K562 (cell line): Measurements from ENCODE around the gene DAB2IP. TPM values are rescaled to one million over a fixed set of nuclear protein-coding genes. Genes with fewer than 3 reads are reported as not detected.

Experiments
- ATAC-seq: fragments of 200-7000 bp; cut with Tn5 transposase; 3 replicates; pipeline ENCODE4 v1.9.1; 2020; ENCODE audit warnings: moderate library complexity
- BruUV-seq: library from RNA; stranded (reverse); fragments of 400-500 nt; replicated peaks from 2 replicates; lab custom pipeline; 2021; lab: Mats Ljungman, UMichigan
- CTCF ChIA-PET: fragments of 300-600 bp; formaldehyde crosslinking; extraction: SDS; loops from one replicate; lab custom pipeline; 2021; ENCODE audit warnings: low intra/inter-chr PET ratio; lab: Yijun Ruan, JAX
- POLR2A ChIA-PET: fragments of 300-600, 350-650 bp; sonication (Branson Sonifier 250); formaldehyde crosslinking; extraction: SDS; loops from one replicate; lab custom pipeline; 2021; ENCODE audit warnings: antibody characterized with exemption, inconsistent platforms; lab: Yijun Ruan, JAX
- DNase-seq, 4 experiments: peaks; one replicate each; pipeline versions ENCODE4 v3.0.0 to v3.0.0-alpha.2; 2011 to 2018; ENCODE audit warnings: low spot score in 3 of 4, mixed read lengths in 3 of 4; ENCODE audit errors: extremely low read depth in 1 of 4
- FAIRE-seq: peaks from 2 replicates; lab custom pipeline; 2011; peaks lifted over from hg19 to GRCh38; lab: Jason Lieb, UNC
- H2AFZ ChIP-seq: 2 replicates; pipeline ENCODE4 v1.6.0; 2011; ENCODE audit warnings: low read depth, low read length, control low read depth, inconsistent platforms
- H3K27ac ChIP-seq: fragments of 200-600 bp; 3 replicates; pipeline ENCODE4 v1.8.0; 2011; ENCODE audit warnings: low read depth, mild to moderate bottlenecking, control low read depth, inconsistent platforms, low read length, moderate library complexity, mixed read lengths; ENCODE audit errors: extremely low read depth
- H3K27me3 ChIP-seq, 2 experiments: fragments of 300-600 bp in 1 of 2; 2 replicates in 1 of 2; 3 replicates in 1 of 2; pipeline versions ENCODE4 v1.6.0 to v1.8.0; 2011; ENCODE audit warnings: inconsistent platforms in 2 of 2, low read length in 2 of 2, mild to moderate bottlenecking in 1 of 2, mixed read lengths in 1 of 2, moderate library complexity in 1 of 2; ENCODE audit not compliant: control insufficient read depth in 2 of 2, insufficient read depth in 2 of 2
- H3K36me3 ChIP-seq: fragments of 300-600 bp; 3 replicates; pipeline ENCODE4 v1.8.0; 2011; ENCODE audit warnings: mild to moderate bottlenecking, low read length, inconsistent platforms; ENCODE audit not compliant: control insufficient read depth, insufficient read depth
- H3K4me1 ChIP-seq, 2 experiments: fragments of 200-600 bp in 1 of 2; replicated peaks in 1 of 2; 2 replicates in 1 of 2; 3 replicates in 1 of 2; pipeline versions ENCODE4 v1.5.1 to v1.8.0; 2011; ENCODE audit warnings: inconsistent platforms in 2 of 2, low read length in 2 of 2, mild to moderate bottlenecking in 1 of 2, mixed read lengths in 1 of 2, moderate library complexity in 1 of 2; ENCODE audit not compliant: control insufficient read depth in 2 of 2, insufficient read depth in 2 of 2
- H3K4me2 ChIP-seq: 2 replicates; pipeline ENCODE4 v1.6.1; 2011; ENCODE audit warnings: low read length, control low read depth, inconsistent platforms, mixed read lengths; ENCODE audit not compliant: insufficient read depth
- H3K4me3 ChIP-seq: fragments of 200-600 bp; sonication (generic), shearing (Covaris generic); 2 replicates; pipeline ENCODE4 v1.5.1; 2016; ENCODE audit warnings: control low read depth, inconsistent platforms
- H3K79me2 ChIP-seq: fragments of 200-600 bp; 3 replicates; pipeline ENCODE4 v1.8.0; 2011; ENCODE audit warnings: low read length, inconsistent platforms; ENCODE audit not compliant: control insufficient read depth, insufficient read depth
- H3K9ac ChIP-seq, 2 experiments: 2 replicates each; pipeline versions ENCODE4 v1.6.0 to v1.6.1; 2011; ENCODE audit warnings: low read depth in 2 of 2, low read length in 2 of 2, control low read depth in 1 of 2, inconsistent platforms in 1 of 2, mild to moderate bottlenecking in 1 of 2, mixed read lengths in 1 of 2; ENCODE audit not compliant: insufficient read depth in 1 of 2
- H3K9me1 ChIP-seq: one replicate; pipeline ENCODE4 v1.6.0; 2011; ENCODE audit warnings: inconsistent platforms, mild to moderate bottlenecking, low read length, moderate library complexity; ENCODE audit not compliant: control insufficient read depth, insufficient read depth
- H3K9me3 ChIP-seq: replicated peaks from 2 replicates; pipeline ENCODE4 v1.5.1; 2011; ENCODE audit warnings: low read depth, low read length, inconsistent platforms; ENCODE audit not compliant: control insufficient read depth, insufficient read depth
- H4K20me1 ChIP-seq: replicated peaks from 2 replicates; pipeline ENCODE4 v1.6.1; 2011; ENCODE audit warnings: low read length, inconsistent platforms, mixed read lengths; ENCODE audit not compliant: control insufficient read depth, insufficient read depth
- EWSR1 ChIP-seq: fragments of 450-650 bp; IDR thresholded peaks from 2 replicates; pipeline ENCODE4 v1.6.1; 2018; ENCODE audit warnings: borderline replicate concordance, mild to moderate bottlenecking, low read depth, moderate library complexity; ENCODE audit not compliant: partially characterized antibody
- PHF21A ChIP-seq: fragments of 450-650 bp; IDR thresholded peaks from 2 replicates; pipeline ENCODE4 v1.6.1; 2017; ENCODE audit warnings: low read depth, borderline replicate concordance
- SIN3A ChIP-seq, 2 experiments: fragments of 150-350 bp in 1 of 2; IDR thresholded peaks; 2 replicates each; pipeline ENCODE4 v1.6.1; 2011 to 2016; ENCODE audit warnings: borderline replicate concordance in 2 of 2, low read depth in 2 of 2, low read length in 2 of 2, mild to moderate bottlenecking in 2 of 2, moderate library complexity in 2 of 2; ENCODE audit not compliant: control insufficient read depth in 1 of 2
- U2AF1 ChIP-seq: fragments of 200-400 bp; formaldehyde crosslinking; optimal IDR thresholded peaks from 2 replicates; pipeline ENCODE3; 2017; ENCODE audit warnings: mild to moderate bottlenecking, low read depth, low read length, moderate library complexity
- ZNF121 ChIP-seq: sonication (generic); formaldehyde crosslinking; conservative IDR thresholded peaks from 2 replicates; pipeline ENCODE4 v1.8.0; 2022; ENCODE audit warnings: missing genetic modification reagents
- ZNF263 ChIP-seq: sonication (generic); formaldehyde crosslinking; IDR thresholded peaks from 2 replicates; pipeline ENCODE4 v1.8.0; 2022; ENCODE audit warnings: mild to moderate bottlenecking, missing genetic modification reagents, borderline replicate concordance
- ZNF57 ChIP-seq: fragments of 450-650 bp; formaldehyde crosslinking; IDR thresholded peaks from 2 replicates; pipeline ENCODE4 v1.4.0; 2020; ENCODE audit warnings: mild to moderate bottlenecking, moderate library complexity
- WGBS: fragments of 100-300 bp; shearing (Covaris generic); methylation state at CpG from one replicate; pipeline ENCODE4 v1.1.6; 2016; ENCODE audit warnings: low coverage, mixed read lengths; ENCODE audit not compliant: insufficient coverage; ENCODE audit errors: missing lambda C conversion rate; 5-methylcytosine and 5-hydroxymethylcytosine counted together
- in situ Hi-C: fragments of 300-500 bp; cut with MboI; formaldehyde crosslinking; loops from 4 replicates; pipeline ENCODE4 v1.15.0; 2018; ENCODE audit warnings: inconsistent platforms, mixed read lengths
- intact Hi-C: fragments of 100-400 bp; cut with micrococcal nuclease; formaldehyde crosslinking; loops from 2 replicates; pipeline ENCODE4 v1.14.2; 2022
- polyA plus RNA-seq, 8 experiments: library from polyadenylated mRNA; depleted of rRNA in 4 of 8; stranded (reverse) in 5 of 8; unstranded in 3 of 8; fragments of >200 nt; fragmentation: Nextera tagmentation in 2 of 8; fragmentation: Illumina TruSeq in 1 of 8; extraction: Ambion mirVana in 2 of 8; extraction: Trizol in 1 of 8; gene quantifications; 2 replicates each; pipeline versions ENCODE4 v1.2.1 to v1.2.3, GENCODE V29; 2011 to 2014; ENCODE audit warnings: inconsistent platforms in 1 of 8, missing spikeins in 1 of 8
- total RNA-seq, 7 experiments: library from RNA; depleted of rRNA in 6 of 7; stranded (reverse); fragments of >200 nt in 6 of 7; fragmentation: Illumina TruSeq in 2 of 7; extraction: Trizol in 2 of 7; gene quantifications; 2 replicates each; pipeline versions ENCODE4 v1.2.1 to v1.2.3, GENCODE V29; 2011 to 2021; ENCODE audit warnings: low replicate concordance in 1 of 7
- TF ChIP-seq, protein P1 (sequence below): fragments of 250-450 bp; sonication (Bioruptor Pico); IDR thresholded peaks from 2 replicates; pipeline ENCODE4 v1.4.0; 2020
- TF ChIP-seq, protein P2 (sequence below): fragments of 250-450 bp; sonication (Bioruptor Pico); IDR thresholded peaks from 2 replicates; pipeline ENCODE4 v1.9.0; 2021; ENCODE audit warnings: mild to moderate bottlenecking

Gene DAB2IP
- total and polyA plus RNA-seq, 9 of the 15 experiments (the other 6 are each of a cell fraction or from before 2014, with no cell fraction given): 0.04 to 0.31 (median 0.08) TPM; not detected in 5

DNA sequence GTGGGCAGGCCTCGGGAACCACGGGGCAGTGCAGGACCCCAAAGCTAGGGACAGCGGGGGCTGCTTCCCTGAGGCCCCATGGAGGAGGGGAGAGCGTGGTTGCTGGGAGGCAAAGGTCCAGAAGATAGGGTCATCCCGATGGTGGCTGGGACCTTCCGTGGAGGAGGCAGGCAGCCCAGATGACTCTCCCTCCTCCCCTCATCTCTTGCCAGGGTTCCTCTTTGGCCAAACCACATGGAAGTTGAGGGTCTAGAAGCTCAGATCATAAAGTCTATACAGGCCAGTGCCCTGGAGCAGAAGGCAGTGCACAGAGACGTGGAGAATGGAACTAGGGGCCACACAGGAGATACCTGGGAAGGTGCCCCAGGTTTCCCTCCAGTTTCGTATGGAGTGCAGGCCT lies 22.6 kb downstream of the DAB2IP start:
- Histone ChIP-seq H3K4me1 (peaks cover 0 to 3% of the 10 kb centered on the region in 2 experiments; a peak in 1 of 5 replicates), H3K79me2 (no peaks in the 10 kb centered on the region), H3K9me3 (no peaks in the 10 kb centered on the region), H3K36me3 (no peaks in the 10 kb centered on the region), H3K4me3 (no peak overlapping the region), H3K9ac (no peak overlapping the region), H3K9me1 (no peaks in the 10 kb centered on the region), H3K27me3 (peaks cover 5 to 42% of the 10 kb centered on the region in 2 experiments; a peak in 4 of 5 replicates), H3K4me2 (no peak overlapping the region), H4K20me1 (0 out of 2 replicates have a peak, but pooled peaks cover 5% of the 10 kb centered on the region), H3K27ac (no peak overlapping the region), H2AFZ (no peak overlapping the region)
- in situ Hi-C loops: no loop called here
- ATAC-seq (no peak), FAIRE-seq (no peak), DNase-seq (no peak)
- intact Hi-C loops: no loop called here
- ChIA-PET CTCF (no interaction called here), POLR2A (interaction anchor here (0.9 to 1.2 kb wide), 3 partner anchors 8 to 117 kb away, joined by 3 to 4 read pairs (median 4); no protein-coding TSS in a partner anchor)
- 0% methylated on average over 8 of the region's 8 CpGs for WGBS
- TF ChIP-seq EWSR1 (no peak), ZNF263 (CRISPR knock-in tag) (peak; percentile 75; the same call in 1 of the 2 replicates)
- BruUV-seq: no TSS peak

DNA sequence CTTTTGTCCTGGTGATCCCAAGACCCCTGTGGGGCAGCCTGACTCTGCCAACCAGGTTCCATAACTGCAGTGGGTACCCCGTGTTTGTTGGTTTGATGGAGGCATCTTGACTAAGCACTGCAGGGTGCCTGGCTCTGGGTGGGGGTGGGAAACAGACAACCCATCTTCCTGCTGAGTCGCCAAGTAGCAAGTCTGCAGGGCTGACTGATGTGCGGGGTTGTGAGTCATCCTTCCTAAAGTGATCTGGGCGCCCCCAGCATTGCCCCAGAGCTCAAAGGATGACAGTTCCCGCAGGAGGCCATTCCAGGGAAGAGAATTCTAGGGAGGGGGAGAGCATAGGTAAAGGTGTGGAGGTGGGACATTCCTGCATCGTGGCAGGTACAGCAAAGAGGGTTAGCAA lies 23.5 kb downstream of the DAB2IP start:
- ATAC-seq: no peak
- H3K9me1 ChIP-seq: no peaks in the 10 kb centered on the region
- POLR2A ChIA-PET: no interaction called here
- no peak overlapping the region for H3K27ac ChIP-seq
- peaks cover 5 to 45% of the 10 kb centered on the region in 2 experiments; a peak in 4 of 5 replicates for H3K27me3 ChIP-seq
- no peak overlapping the region for H3K9ac ChIP-seq
- 0 out of 2 replicates have a peak, but pooled peaks cover 5% of the 10 kb centered on the region for H4K20me1 ChIP-seq
- no peak overlapping the region for H3K4me2 ChIP-seq
- H3K4me3 ChIP-seq: no peak overlapping the region
- 0% methylated on average over 6 of the region's 6 CpGs for WGBS
- FAIRE-seq: no peak
- no peaks in the 10 kb centered on the region for H3K9me3 ChIP-seq
- in situ Hi-C loops: loop anchor here (25.0 kb wide), 1 partner anchor 662 kb away; no protein-coding TSS in a partner anchor
- intact Hi-C loops: no loop called here
- H3K4me1 ChIP-seq: peaks cover 0 to 3% of the 10 kb centered on the region in 2 experiments; a peak in 1 of 5 replicates
- no peaks in the 10 kb centered on the region for H3K36me3 ChIP-seq
- no TSS peak for BruUV-seq
- no peaks in the 10 kb centered on the region for H3K79me2 ChIP-seq
- no peak for DNase-seq
- no peak overlapping the region for H2AFZ ChIP-seq
- CTCF ChIA-PET: no interaction called here
- TF ChIP-seq, protein P1, sequence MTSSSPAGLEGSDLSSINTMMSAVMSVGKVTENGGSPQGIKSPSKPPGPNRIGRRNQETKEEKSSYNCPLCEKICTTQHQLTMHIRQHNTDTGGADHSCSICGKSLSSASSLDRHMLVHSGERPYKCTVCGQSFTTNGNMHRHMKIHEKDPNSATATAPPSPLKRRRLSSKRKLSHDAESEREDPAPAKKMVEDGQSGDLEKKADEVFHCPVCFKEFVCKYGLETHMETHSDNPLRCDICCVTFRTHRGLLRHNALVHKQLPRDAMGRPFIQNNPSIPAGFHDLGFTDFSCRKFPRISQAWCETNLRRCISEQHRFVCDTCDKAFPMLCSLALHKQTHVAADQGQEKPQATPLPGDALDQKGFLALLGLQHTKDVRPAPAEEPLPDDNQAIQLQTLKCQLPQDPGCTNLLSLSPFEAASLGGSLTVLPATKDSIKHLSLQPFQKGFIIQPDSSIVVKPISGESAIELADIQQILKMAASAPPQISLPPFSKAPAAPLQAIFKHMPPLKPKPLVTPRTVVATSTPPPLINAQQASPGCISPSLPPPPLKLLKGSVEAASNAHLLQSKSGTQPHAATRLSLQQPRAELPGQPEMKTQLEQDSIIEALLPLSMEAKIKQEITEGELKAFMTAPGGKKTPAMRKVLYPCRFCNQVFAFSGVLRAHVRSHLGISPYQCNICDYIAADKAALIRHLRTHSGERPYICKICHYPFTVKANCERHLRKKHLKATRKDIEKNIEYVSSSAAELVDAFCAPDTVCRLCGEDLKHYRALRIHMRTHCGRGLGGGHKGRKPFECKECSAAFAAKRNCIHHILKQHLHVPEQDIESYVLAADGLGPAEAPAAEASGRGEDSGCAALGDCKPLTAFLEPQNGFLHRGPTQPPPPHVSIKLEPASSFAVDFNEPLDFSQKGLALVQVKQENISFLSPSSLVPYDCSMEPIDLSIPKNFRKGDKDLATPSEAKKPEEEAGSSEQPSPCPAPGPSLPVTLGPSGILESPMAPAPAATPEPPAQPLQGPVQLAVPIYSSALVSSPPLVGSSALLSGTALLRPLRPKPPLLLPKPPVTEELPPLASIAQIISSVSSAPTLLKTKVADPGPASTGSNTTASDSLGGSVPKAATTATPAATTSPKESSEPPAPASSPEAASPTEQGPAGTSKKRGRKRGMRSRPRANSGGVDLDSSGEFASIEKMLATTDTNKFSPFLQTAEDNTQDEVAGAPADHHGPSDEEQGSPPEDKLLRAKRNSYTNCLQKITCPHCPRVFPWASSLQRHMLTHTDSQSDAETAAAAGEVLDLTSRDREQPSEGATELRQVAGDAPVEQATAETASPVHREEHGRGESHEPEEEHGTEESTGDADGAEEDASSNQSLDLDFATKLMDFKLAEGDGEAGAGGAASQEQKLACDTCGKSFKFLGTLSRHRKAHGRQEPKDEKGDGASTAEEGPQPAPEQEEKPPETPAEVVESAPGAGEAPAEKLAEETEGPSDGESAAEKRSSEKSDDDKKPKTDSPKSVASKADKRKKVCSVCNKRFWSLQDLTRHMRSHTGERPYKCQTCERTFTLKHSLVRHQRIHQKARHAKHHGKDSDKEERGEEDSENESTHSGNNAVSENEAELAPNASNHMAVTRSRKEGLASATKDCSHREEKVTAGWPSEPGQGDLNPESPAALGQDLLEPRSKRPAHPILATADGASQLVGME: no peak
- TF ChIP-seq U2AF1 (no peak), ZNF121 (CRISPR knock-in tag) (no peak), PHF21A (no peak), SIN3A (IDR thresholded peaks at IDR 0.05; ENCODE audit: borderline replicate concordance in 2 of 2, control insufficient read depth in 1 of 2, low read depth in 2 of 2, low read length in 2 of 2) (no peak), ZNF57 (CRISPR knock-in tag) (no peak)
- TF ChIP-seq, protein P2, sequence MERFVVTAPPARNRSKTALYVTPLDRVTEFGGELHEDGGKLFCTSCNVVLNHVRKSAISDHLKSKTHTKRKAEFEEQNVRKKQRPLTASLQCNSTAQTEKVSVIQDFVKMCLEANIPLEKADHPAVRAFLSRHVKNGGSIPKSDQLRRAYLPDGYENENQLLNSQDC: no peak
